ENCODE measurements around the gene TNFRSF11A.

The TNFRSF11A gene

DNA sequence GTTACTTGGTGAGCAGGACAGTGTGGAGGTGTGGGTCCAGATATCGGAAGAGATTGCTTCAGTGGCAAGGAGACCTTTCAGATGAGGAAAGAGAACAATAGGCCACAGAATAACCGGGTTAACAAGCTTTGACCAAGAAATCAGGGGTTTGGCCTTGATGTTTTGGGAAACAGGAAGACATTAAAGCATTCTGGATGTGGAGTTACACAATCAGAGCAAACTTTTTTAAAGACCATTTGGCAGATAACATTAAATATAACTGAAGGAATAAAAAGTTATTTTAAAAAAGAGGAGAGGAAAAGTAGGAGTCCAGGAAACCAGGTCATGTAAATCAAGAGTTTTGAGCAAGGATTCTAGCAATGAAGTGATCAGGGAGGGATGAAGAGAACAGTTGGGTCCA, 35.7 kb downstream of the TNFRSF11A start:
- TF ChIP-seq RAD21 (IDR thresholded peaks at IDR 0.05; ENCODE audit: low read depth) (no peak), CEBPB (IDR thresholded peaks at IDR 0.05) (peak; percentile 72)

DNA sequence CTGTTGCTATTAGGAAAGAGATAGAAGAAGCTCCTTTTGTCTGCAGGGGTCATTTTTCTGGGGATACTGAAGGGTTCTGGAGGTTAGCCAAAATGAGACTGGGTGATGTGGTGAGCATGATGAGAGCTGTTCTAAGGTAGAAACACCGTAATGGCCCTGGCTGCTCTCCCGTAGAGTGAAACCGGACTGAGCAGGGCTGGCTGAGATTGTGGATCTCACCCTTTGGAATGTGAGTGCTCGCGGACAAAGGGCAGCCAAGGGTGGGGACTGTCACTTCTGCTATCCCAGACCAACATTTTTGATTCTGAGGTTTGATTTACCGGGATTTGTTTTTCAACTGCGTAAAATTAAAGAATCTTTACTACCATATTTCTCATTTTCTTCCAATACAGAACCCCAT, 36.2 kb downstream of the TNFRSF11A start:
- TF ChIP-seq EP300 (IDR thresholded peaks at IDR 0.05; ENCODE audit: borderline replicate concordance): no peak

DNA sequence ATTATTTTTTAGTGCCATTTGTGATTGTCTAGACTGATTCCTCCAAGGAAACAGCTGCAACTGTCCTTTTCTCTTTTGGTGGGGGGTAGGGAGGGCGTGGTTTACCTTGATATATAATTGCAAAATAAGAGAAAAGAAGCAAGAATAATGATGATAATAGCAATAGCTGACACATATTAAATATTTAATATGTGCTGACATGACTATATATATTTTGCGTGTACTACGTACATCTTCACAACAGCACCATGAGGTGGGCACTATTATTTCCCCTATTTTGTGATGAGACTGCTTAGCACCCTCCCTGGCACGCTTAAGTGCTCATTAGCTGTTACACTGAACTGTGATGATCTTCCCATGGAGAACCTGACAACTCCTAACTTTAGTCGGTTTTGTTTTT, 39.4 kb downstream of the TNFRSF11A start:
- TF ChIP-seq, protein P1, sequence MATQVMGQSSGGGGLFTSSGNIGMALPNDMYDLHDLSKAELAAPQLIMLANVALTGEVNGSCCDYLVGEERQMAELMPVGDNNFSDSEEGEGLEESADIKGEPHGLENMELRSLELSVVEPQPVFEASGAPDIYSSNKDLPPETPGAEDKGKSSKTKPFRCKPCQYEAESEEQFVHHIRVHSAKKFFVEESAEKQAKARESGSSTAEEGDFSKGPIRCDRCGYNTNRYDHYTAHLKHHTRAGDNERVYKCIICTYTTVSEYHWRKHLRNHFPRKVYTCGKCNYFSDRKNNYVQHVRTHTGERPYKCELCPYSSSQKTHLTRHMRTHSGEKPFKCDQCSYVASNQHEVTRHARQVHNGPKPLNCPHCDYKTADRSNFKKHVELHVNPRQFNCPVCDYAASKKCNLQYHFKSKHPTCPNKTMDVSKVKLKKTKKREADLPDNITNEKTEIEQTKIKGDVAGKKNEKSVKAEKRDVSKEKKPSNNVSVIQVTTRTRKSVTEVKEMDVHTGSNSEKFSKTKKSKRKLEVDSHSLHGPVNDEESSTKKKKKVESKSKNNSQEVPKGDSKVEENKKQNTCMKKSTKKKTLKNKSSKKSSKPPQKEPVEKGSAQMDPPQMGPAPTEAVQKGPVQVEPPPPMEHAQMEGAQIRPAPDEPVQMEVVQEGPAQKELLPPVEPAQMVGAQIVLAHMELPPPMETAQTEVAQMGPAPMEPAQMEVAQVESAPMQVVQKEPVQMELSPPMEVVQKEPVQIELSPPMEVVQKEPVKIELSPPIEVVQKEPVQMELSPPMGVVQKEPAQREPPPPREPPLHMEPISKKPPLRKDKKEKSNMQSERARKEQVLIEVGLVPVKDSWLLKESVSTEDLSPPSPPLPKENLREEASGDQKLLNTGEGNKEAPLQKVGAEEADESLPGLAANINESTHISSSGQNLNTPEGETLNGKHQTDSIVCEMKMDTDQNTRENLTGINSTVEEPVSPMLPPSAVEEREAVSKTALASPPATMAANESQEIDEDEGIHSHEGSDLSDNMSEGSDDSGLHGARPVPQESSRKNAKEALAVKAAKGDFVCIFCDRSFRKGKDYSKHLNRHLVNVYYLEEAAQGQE (IDR thresholded peaks at IDR 0.05; ENCODE audit: low read depth): no peak
- TF ChIP-seq TEAD4 (IDR thresholded peaks at IDR 0.05): no peak

DNA sequence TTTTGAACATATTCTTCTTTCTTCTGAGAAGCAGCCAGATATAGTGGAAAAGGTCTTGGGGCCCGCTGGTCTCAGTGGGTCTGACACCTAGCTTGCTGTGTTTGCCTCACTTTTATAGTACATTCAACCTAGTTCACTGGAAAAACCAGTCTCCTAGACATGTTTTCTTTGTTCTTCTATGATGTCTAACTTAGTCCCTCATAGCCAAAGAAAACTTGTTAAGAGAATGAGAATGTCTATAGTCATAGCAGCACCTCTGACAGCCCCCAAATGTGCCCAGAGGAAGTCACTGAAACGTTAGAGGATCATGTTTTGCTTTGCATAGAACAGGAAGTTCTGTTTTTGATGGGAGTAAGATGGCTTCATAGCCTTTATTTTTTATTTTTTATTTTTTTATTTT, 40.3 kb downstream of the TNFRSF11A start:
- TF ChIP-seq TCF12 (IDR thresholded peaks at IDR 0.05; ENCODE audit: low read depth) (no peak), FOXM1 (IDR thresholded peaks at IDR 0.05; ENCODE audit: borderline replicate concordance, low read depth) (no peak), NFIC (IDR thresholded peaks at IDR 0.05) (no peak), YY1 (IDR thresholded peaks at IDR 0.05; ENCODE audit: low read depth) (no peak), CEBPB (IDR thresholded peaks at IDR 0.05) (no peak), TAF1 (IDR thresholded peaks at IDR 0.05; ENCODE audit: low read depth) (no peak), CREB1 (IDR thresholded peaks at IDR 0.05; ENCODE audit: low read depth) (no peak), RAD21 (IDR thresholded peaks at IDR 0.05; ENCODE audit: low read depth) (no peak), EP300 (IDR thresholded peaks at IDR 0.05; ENCODE audit: borderline replicate concordance) (no peak), EGR1 (IDR thresholded peaks at IDR 0.05) (no peak), ZBTB7A (IDR thresholded peaks at IDR 0.05; ENCODE audit: low read depth) (no peak), TEAD4 (IDR thresholded peaks at IDR 0.05) (no peak)
- TF ChIP-seq, protein P2, sequence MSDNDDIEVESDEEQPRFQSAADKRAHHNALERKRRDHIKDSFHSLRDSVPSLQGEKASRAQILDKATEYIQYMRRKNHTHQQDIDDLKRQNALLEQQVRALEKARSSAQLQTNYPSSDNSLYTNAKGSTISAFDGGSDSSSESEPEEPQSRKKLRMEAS (IDR thresholded peaks at IDR 0.05): no peak
- TF ChIP-seq, protein P3, sequence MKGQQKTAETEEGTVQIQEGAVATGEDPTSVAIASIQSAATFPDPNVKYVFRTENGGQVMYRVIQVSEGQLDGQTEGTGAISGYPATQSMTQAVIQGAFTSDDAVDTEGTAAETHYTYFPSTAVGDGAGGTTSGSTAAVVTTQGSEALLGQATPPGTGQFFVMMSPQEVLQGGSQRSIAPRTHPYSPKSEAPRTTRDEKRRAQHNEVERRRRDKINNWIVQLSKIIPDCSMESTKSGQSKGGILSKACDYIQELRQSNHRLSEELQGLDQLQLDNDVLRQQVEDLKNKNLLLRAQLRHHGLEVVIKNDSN (IDR thresholded peaks at IDR 0.05): no peak
- TF ChIP-seq, protein P1 (IDR thresholded peaks at IDR 0.05; ENCODE audit: low read depth): no peak

DNA sequence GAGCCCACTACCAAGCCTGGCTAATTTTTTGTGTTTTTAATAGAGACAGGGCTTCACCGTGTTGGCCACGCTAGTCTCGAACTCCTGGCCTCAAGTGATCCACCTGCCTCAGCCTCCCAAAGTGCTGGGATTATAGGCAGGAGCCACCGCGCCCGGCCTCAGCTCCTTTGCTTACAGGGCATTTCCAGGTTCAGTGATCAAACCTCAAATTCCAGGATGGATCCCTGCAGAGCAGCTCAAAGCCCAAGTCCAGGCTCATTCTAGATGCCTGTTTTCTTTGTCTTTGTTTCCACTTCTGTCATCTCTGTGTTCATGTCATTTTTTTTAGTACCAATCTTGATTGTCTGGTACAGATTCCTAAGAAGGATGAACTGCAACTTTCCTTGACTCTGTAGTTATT, 41.9 kb downstream of the TNFRSF11A start:
- TF ChIP-seq FOXM1 (IDR thresholded peaks at IDR 0.05; ENCODE audit: borderline replicate concordance, low read depth) (no peak), TEAD4 (IDR thresholded peaks at IDR 0.05) (peak; percentile 53)

DNA sequence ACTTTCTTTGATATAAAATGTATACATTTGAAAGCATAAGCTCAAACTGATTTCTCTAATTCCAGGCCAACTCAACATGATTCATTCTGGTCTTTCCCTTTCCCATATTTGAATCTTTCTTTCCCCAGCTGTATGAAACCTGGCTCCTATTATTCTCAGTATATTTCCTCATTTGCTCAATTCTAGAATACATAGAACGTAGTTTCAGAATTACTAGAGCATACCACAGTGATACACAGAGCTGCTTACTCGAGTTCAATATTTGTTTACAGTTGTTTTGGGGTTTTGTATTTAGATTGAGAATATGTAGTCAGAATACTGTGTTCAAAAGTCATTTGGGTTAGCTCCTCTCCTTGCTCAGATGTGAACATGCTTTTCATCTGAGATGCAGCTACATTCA, 43.0 kb downstream of the TNFRSF11A start:
- TF ChIP-seq TAF1 (IDR thresholded peaks at IDR 0.05; ENCODE audit: low read depth) (no peak), CREB1 (IDR thresholded peaks at IDR 0.05; ENCODE audit: low read depth) (no peak), ZBTB7A (IDR thresholded peaks at IDR 0.05; ENCODE audit: low read depth) (no peak), CEBPB (IDR thresholded peaks at IDR 0.05) (no peak), EGR1 (IDR thresholded peaks at IDR 0.05) (no peak), TEAD4 (IDR thresholded peaks at IDR 0.05) (no peak), FOXM1 (IDR thresholded peaks at IDR 0.05; ENCODE audit: borderline replicate concordance, low read depth) (no peak), TCF12 (IDR thresholded peaks at IDR 0.05; ENCODE audit: low read depth) (no peak), RAD21 (IDR thresholded peaks at IDR 0.05; ENCODE audit: low read depth) (no peak), EP300 (IDR thresholded peaks at IDR 0.05; ENCODE audit: borderline replicate concordance) (no peak), YY1 (IDR thresholded peaks at IDR 0.05; ENCODE audit: low read depth) (no peak), NFIC (IDR thresholded peaks at IDR 0.05) (no peak)
- TF ChIP-seq, protein P1 (IDR thresholded peaks at IDR 0.05; ENCODE audit: low read depth): no peak
- TF ChIP-seq, protein P3 (IDR thresholded peaks at IDR 0.05): no peak
- TF ChIP-seq, protein P2 (IDR thresholded peaks at IDR 0.05): no peak

Measured in Ishikawa (cell line).